ENCODE results near the gene IL31. TPM values are rescaled to one million over a fixed set of nuclear protein-coding genes. Genes with fewer than 3 reads are reported as not detected.
"Not testable (repeated sequence)": the region's sequence is repeated elsewhere in the genome, so short reads cannot be mapped to it uniquely, and the experiment has no call there.

Gene IL31
- total RNA-seq, 1 experiment from 2014 or later: not detected

- no peak within 1 kb of the TSS for H3K27ac ChIP-seq (ENCODE audit: low read depth, low read length, poor library complexity, severe bottlenecking)
- intact Hi-C loops (cut with micrococcal nuclease; ENCODE audit: unreplicated experiment): no loop called here
- BruUV-seq (replicated peaks): no TSS peak
Observed at GRCh38 chr12:122203301-122204166, 29.5 kb upstream of the IL31 start, which contains the start of gene B3GNT4. B3GNT4 (plus strand) TSS chr12:122203709; CDS start chr12:122204619, 910 bp downstream.

GRCh38 chr12:122202811-122203210 is 28.8 kb upstream of the IL31 start:
- peaks cover 14% of the 10 kb centered on the region for H3K4me1 ChIP-seq (ENCODE audit: insufficient read depth, low read length, poor library complexity, severe bottlenecking)
- DNase-seq (ENCODE audit: low spot score); POLR2A ChIA-PET (ENCODE audit: low non-redundant PET); intact Hi-C loops (cut with micrococcal nuclease; ENCODE audit: unreplicated experiment); CTCF ChIA-PET; H3K36me3 ChIP-seq (ENCODE audit: insufficient read depth, low read length, poor library complexity, severe bottlenecking); BruUV-seq (replicated peaks); H3K9me3 ChIP-seq (ENCODE audit: low read depth, low read length, poor library complexity, severe bottlenecking); H3K27ac ChIP-seq (ENCODE audit: low read depth, low read length, poor library complexity, severe bottlenecking): not testable (repeated sequence)
- H3K27me3 ChIP-seq (replicated peaks; ENCODE audit: insufficient read depth, low read depth, low read length, poor library complexity): peaks cover 15% of the 10 kb centered on the region
- peak overlapping the region; percentile 48 for H3K4me3 ChIP-seq (ENCODE audit: low read depth, low read length, poor library complexity, severe bottlenecking)

More at GRCh38 chr12:122203301-122204166, 29.5 kb upstream of the IL31 start, which contains the start of gene B3GNT4:
- Histone ChIP-seq H3K9me3 (ENCODE audit: low read depth, low read length, poor library complexity, severe bottlenecking) (no peaks in the 10 kb centered on the region), H3K36me3 (ENCODE audit: insufficient read depth, low read length, poor library complexity, severe bottlenecking) (peaks cover 9% of the 10 kb centered on the region), H3K4me3 (ENCODE audit: low read depth, low read length, poor library complexity, severe bottlenecking) (peak within 1 kb of the TSS; percentile 48), H3K27me3 (replicated peaks; ENCODE audit: insufficient read depth, low read depth, low read length, poor library complexity) (peaks cover 15% of the 10 kb centered on the region), H3K4me1 (ENCODE audit: insufficient read depth, low read length, poor library complexity, severe bottlenecking) (peaks cover 14% of the 10 kb centered on the region)
- DNase-seq (ENCODE audit: low spot score): peak; percentile 75
- ChIA-PET CTCF (interaction anchor here (0.6 kb wide), 1 partner anchor 16 kb away, joined by 4 read pairs; no protein-coding TSS in a partner anchor), POLR2A (ENCODE audit: low non-redundant PET) (no interaction called here)
- TF ChIP-seq CTCF (conservative IDR thresholded peaks at IDR 0.05; ENCODE audit: low read depth, low read length) (no peak), EZH2 (IDR thresholded peaks at IDR 0.05; ENCODE audit: borderline replicate concordance, low read depth, low read length, poor library complexity, severe bottlenecking) (no peak)

- POLR2A ChIA-PET (ENCODE audit: low non-redundant PET): no interaction called here
- TF ChIP-seq EZH2 (IDR thresholded peaks at IDR 0.05; ENCODE audit: borderline replicate concordance, low read depth, low read length, poor library complexity, severe bottlenecking) (no peak), CTCF (conservative IDR thresholded peaks at IDR 0.05; ENCODE audit: low read depth, low read length) (no peak)
- H3K4me3 ChIP-seq (ENCODE audit: low read depth, low read length, poor library complexity, severe bottlenecking): no peak overlapping the region
- no peaks in the 10 kb centered on the region for H3K36me3 ChIP-seq (ENCODE audit: insufficient read depth, low read length, poor library complexity, severe bottlenecking)
- H3K4me1 ChIP-seq (ENCODE audit: insufficient read depth, low read length, poor library complexity, severe bottlenecking): peaks cover 14% of the 10 kb centered on the region
- intact Hi-C loops (cut with micrococcal nuclease; ENCODE audit: unreplicated experiment): no loop called here
- peaks cover 15% of the 10 kb centered on the region for H3K27me3 ChIP-seq (replicated peaks; ENCODE audit: insufficient read depth, low read depth, low read length, poor library complexity)
- no peak overlapping the region for H3K27ac ChIP-seq (ENCODE audit: low read depth, low read length, poor library complexity, severe bottlenecking)
- H3K9me3 ChIP-seq (ENCODE audit: low read depth, low read length, poor library complexity, severe bottlenecking): no peaks in the 10 kb centered on the region
- no TSS peak for BruUV-seq (replicated peaks)
- DNase-seq (ENCODE audit: low spot score): no peak
- CTCF ChIA-PET: no interaction called here
Observed at GRCh38 chr12:122202017-122202416, 28.0 kb upstream of the IL31 start.

All from A673 (cell line).